Measurements from ENCODE around the gene SDK2. TPM values are rescaled to one million over a fixed set of nuclear protein-coding genes. Genes with fewer than 3 reads are reported as not detected.

SDK2 gene
- total and polyA plus RNA-seq, 9 of the 15 experiments (the other 6 are each of a cell fraction or from before 2014, with no cell fraction given), result 0.04 TPM; not detected in 8

- no peak for TF ChIP-seq TCF15 (CRISPR knock-in tag; IDR thresholded peaks at IDR 0.05)
- TF ChIP-seq RBFOX2 (IDR thresholded peaks at IDR 0.05; ENCODE audit: low read depth, low read length), result 0 out of 2 replicates have a peak, but pooled peaks have one; percentile 18
- TF ChIP-seq ATF1 (CRISPR knock-in tag; IDR thresholded peaks at IDR 0.05), result no peak
- peak; percentile 56 for TF ChIP-seq ATF1 (tag; IDR thresholded peaks at IDR 0.05)
- peak; percentile 38 to 92; a peak in 2 of 4 replicates for TF ChIP-seq RCOR1 (IDR thresholded peaks at IDR 0.05; ENCODE audit: borderline replicate concordance in 1 of 2, low read depth in 2 of 2, low read length in 2 of 2)
- no peak for TF ChIP-seq ZFP1 (CRISPR knock-in tag; IDR thresholded peaks at IDR 0.05)
- TF ChIP-seq NONO (IDR thresholded peaks at IDR 0.05; ENCODE audit: low read depth in 2 of 2, low read length in 1 of 2), result no peak
- TF ChIP-seq ESRRA (IDR thresholded peaks at IDR 0.05; ENCODE audit: borderline replicate concordance, low read depth), result peak; percentile 55; the same call in 1 of the 2 replicates
- TF ChIP-seq EGR1 (conservative IDR thresholded peaks at IDR 0.05), result peak; percentile 93
- peak; percentile 63 for TF ChIP-seq SMAD4 (CRISPR knock-in tag; conservative IDR thresholded peaks at IDR 0.05)
- TF ChIP-seq C11orf30 (IDR thresholded peaks at IDR 0.05; ENCODE audit: low read depth), result peak; percentile 34; the same call in 1 of the 2 replicates
- TF ChIP-seq HINFP (tag; conservative IDR thresholded peaks at IDR 0.05; ENCODE audit: low read depth), result peak; percentile 77
Observed at GRCh38 chr17:73308017-73308823, 336.0 kb downstream of the SDK2 start (continued).

All from K562 (cell line).